ENCODE measurements around the gene UBQLN4.

The UBQLN4 gene

DNA sequence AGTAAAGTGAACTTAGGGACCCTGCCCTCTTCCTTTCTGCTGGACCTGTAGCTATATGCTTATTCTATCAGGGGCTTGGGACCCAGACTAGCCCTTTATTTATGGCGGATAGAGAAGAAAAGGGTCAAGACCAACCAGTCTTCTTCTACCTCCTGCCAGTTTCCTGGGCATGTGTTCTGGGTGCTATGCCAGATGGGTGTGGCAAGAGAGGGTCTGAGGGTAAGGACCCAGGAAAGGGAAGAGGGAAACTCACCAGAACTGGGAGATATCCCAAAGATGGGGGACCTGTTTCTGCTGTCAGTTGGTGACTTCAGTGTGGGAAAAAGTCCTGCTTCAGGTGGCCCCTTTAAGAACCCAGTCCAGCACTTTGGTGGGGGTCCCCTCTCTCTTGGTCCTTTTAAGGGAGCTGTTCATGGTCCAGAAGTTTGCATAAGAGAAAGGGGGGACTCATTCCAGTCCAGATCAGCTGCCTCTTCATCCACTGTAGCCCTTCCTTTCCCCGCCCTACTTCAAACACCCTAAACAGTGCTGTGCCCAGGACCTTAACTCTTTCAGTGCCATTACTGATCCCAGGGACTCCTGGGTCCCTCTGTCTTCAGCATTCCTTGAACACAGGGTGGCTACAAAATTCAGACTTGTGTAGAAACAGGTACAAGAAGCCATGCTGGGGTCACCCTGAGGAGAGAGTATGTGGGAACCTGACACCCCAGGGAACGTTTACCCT is 51.2 kb downstream of the UBQLN4 start:
- no peak overlapping the region for H3K4me3 ChIP-seq (replicated peaks; ENCODE audit: low read depth, low read length)
- DNase-seq (ENCODE audit: low read depth): no peak

DNA sequence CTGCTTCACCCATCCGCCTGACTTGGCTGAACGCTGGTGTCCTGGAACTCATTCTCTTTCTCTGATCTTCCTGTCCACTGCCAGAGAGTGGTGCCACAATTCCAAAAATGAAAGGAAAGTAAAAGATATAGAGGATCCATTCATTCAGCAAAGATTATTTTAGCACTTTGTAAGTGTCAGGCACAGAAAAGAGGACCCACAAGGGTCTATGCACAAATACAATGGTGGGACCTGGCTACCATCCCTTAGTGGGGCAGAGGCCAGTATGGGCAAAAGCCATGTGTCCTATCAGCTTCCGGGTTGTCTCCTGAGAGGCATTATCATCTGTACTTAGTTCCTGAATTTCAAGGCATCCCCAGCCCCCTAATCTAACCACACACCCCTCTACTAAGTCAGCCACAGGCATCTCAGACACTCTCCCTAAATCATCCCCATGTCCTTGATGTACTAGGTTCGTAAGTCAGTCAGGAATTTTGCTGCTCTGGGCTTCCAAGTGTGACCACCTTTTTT is 51.9 kb downstream of the UBQLN4 start:
- no peak for DNase-seq (ENCODE audit: low read depth)
- TF ChIP-seq, protein P1, sequence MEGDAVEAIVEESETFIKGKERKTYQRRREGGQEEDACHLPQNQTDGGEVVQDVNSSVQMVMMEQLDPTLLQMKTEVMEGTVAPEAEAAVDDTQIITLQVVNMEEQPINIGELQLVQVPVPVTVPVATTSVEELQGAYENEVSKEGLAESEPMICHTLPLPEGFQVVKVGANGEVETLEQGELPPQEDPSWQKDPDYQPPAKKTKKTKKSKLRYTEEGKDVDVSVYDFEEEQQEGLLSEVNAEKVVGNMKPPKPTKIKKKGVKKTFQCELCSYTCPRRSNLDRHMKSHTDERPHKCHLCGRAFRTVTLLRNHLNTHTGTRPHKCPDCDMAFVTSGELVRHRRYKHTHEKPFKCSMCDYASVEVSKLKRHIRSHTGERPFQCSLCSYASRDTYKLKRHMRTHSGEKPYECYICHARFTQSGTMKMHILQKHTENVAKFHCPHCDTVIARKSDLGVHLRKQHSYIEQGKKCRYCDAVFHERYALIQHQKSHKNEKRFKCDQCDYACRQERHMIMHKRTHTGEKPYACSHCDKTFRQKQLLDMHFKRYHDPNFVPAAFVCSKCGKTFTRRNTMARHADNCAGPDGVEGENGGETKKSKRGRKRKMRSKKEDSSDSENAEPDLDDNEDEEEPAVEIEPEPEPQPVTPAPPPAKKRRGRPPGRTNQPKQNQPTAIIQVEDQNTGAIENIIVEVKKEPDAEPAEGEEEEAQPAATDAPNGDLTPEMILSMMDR (IDR thresholded peaks at IDR 0.05; ENCODE audit: low read length, missing control alignments): no peak
- no peak overlapping the region for H3K4me3 ChIP-seq (replicated peaks; ENCODE audit: low read depth, low read length)

More for the DNA sequence above, 51.2 kb downstream of the UBQLN4 start:
- TF ChIP-seq, protein P1 (IDR thresholded peaks at IDR 0.05; ENCODE audit: low read length, missing control alignments): no peak

DNA sequence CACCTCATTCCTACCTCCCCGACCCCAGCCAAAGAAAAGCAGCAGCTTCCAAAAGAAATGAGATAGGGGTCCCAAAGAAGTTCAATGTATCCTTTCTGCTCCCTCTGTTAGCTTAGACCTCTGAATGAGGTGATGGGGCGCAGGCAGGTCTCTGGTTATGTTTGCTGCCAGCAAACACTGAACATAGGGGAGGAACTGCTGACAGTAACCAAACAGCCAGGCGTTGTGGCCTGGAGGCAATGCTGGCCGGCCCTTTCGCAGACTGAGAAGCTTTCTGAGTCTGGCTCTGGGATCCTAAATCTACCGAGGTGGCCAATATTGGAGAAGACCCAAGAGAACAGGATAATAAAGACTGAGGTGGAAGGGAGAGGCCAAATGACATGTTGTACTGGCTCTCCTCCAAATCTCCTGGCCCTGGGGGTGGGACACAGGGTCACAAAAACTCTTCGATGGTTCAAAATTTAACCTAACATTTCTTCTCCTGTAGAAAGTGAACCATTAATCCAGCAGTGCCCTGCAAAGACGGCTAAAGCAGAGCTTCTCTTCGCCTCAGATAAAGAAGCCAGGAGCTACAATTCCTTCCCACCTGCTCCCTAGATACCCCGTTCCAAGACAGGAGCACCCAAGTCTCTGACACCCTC is 52.5 kb downstream of the UBQLN4 start:
- no peak overlapping the region for H3K4me3 ChIP-seq (replicated peaks; ENCODE audit: low read depth, low read length)
- TF ChIP-seq, protein P1 (IDR thresholded peaks at IDR 0.05; ENCODE audit: low read length, missing control alignments): no peak
- no peak for DNase-seq (ENCODE audit: low read depth)

DNA sequence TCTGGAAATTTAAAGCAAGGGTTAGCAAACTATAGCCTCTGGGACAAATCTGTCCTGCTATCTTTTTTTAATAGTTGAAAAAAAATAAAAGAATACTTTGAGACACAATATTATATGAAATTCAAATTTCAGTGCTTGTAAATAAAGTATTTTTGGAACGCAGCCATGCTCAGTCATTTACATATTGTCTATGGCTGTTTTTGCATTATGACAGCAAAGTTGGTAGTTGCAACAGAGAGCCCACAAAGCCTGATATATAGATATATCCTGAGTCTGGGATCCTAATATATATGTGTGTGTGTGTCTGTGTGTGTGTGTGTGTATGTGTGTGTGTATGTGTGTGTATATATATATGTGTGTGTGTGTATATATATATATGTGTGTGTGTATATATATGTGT is 53.6 kb downstream of the UBQLN4 start:
- no peak for DNase-seq (ENCODE audit: low read depth)
- no peak overlapping the region for H3K4me3 ChIP-seq (replicated peaks; ENCODE audit: low read depth, low read length)
- TF ChIP-seq, protein P1 (IDR thresholded peaks at IDR 0.05; ENCODE audit: low read length, missing control alignments): no peak

DNA sequence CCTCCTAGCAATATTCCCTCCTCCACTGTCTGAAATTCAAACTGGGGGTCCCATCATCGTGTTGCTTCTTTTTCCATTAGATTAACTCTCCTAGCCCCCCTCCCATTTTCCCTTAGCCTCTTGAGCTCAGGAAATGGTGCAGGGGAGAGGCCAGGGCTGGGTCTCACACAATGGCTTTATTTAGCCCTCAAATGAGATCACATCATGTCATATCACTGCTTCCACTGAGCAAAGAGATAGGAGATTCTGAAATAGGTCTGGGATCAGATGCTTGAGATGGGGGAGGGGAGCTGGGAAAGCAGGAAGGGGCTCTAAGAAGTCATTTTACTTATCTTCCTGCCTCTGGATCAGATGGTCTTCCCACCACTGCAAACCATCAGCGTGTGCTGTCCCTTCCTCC is 57.4 kb downstream of the UBQLN4 start:
- no peak for DNase-seq (ENCODE audit: low read depth)
- TF ChIP-seq, protein P1 (IDR thresholded peaks at IDR 0.05; ENCODE audit: low read length, missing control alignments): no peak
- no peak overlapping the region for H3K4me3 ChIP-seq (replicated peaks; ENCODE audit: low read depth, low read length)

DNA sequence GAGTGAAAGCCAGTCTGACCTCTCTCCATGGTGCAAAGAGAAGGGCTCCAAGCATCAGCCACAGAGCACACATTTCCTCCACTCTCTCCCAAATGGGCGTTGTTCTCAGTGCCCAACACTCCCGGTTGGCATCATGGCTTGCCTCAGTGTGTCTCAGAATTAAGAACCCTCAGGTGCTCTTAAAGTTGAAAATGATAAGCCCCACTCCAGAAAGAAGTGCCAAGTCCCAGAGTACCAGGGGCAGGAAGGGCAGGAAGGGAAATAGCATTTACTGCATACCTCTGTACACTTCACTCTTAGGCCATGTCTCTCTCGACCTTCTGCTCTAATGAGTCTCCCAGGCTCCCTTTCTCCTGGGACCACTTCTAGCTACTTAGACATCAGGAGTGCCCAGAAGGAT is 60.0 kb downstream of the UBQLN4 start:
- H3K4me3 ChIP-seq (replicated peaks; ENCODE audit: low read depth, low read length): no peak overlapping the region
- DNase-seq (ENCODE audit: low read depth): no peak
- TF ChIP-seq, protein P1 (IDR thresholded peaks at IDR 0.05; ENCODE audit: low read length, missing control alignments): no peak
